HFFc6 (cell line): ENCODE results near the gene IL17RD. TPM values are rescaled to one million over a fixed set of nuclear protein-coding genes. Genes with fewer than 3 reads are reported as not detected.

ENCODE experiments used
- DNase-seq: peaks from one replicate; pipeline ENCODE4 v3.0.0-alpha.2; 2018
- H3K27ac Mint-ChIP-seq: 2 replicates; pipeline ENCODE4 v1.8.0; 2020; ENCODE audit warnings: mild to moderate bottlenecking, mixed read lengths
- H3K27me3 Mint-ChIP-seq: 2 replicates; pipeline ENCODE4 v1.8.0; 2021; ENCODE audit warnings: mild to moderate bottlenecking, moderate library complexity, mixed read lengths; ENCODE audit not compliant: insufficient read depth
- H3K36me3 Mint-ChIP-seq: 2 replicates; pipeline ENCODE4 v1.8.0; 2021; ENCODE audit warnings: low read depth, mixed read lengths
- H3K4me1 Mint-ChIP-seq: 2 replicates; pipeline ENCODE4 v1.8.0; 2020; ENCODE audit warnings: low read depth, mixed read lengths
- H3K4me3 Mint-ChIP-seq: 2 replicates; pipeline ENCODE4 v1.8.0; 2020; ENCODE audit warnings: mild to moderate bottlenecking, moderate library complexity, mixed read lengths
- H3K9me3 Mint-ChIP-seq: 2 replicates; pipeline ENCODE4 v1.8.0; 2020; ENCODE audit warnings: mild to moderate bottlenecking, mixed read lengths
- total RNA-seq, 6 experiments: library from RNA; stranded (reverse); fragmentation: NEBNext Ultra II Directional; extraction: Animal tissue kit (Norgen Biotek cat#: 25700); gene quantifications; 2 replicates in 1 of 6; 3 replicates in 5 of 6; pipeline ENCODE4 v1.2.3, GENCODE V29; 2021
- TF ChIP-seq, protein P1 (sequence below): fragments of 200-600 bp; sonication (generic); IDR thresholded peaks from 2 replicates; pipeline ENCODE4 v1.5.0; 2021; ENCODE audit warnings: antibody characterized with exemption, mild to moderate bottlenecking

The IL17RD gene
- total RNA-seq, 6 experiments from 2014 or later: 0.05 to 0.26 (median 0.13) TPM; not detected in 2

DNA sequence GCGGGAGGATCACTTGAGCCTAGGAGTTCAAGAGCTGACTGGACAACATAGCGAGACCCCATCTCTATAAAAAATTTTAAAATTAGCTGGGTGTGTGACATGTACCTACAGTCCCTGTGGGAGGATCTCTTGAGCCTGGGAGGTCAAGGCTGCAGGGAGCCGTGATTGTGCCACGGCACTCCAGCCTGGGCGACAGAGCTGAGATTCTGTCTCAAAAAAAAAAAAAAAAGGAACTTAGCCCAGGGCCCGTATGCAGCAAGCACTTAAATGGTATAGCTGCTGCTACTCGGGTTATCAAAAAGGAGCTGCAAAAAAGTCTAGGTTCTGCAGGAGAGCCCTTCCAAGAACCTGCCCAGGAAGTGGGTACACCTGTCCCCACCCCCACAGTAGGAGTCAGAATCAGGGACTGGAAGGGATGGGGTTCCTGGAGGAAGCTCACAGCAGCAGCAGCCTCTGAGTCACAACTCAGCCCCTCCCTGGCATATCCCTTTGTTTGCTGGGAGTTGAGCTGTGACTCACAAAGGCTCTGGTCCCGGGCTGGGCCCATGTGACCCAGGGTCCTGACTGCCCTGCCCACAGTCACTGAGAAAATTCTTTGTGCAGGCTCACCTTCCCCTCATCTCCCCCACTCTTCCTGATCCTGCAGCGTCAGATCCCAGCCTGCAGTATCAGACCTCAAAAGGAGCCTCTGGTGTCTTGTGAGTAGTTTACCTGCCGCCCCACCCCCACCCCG, 104.9 kb downstream of the IL17RD start, which contains the start of gene SPATA12:
Gene SPATA12, plus strand, starts transcription at position 576 of the 733 bp plus-strand sequence. CDS start 13,031 bp downstream, outside the sequence.
- H3K4me3 Mint-ChIP-seq: no peak within 1 kb of the TSS
- TF ChIP-seq, protein P1, sequence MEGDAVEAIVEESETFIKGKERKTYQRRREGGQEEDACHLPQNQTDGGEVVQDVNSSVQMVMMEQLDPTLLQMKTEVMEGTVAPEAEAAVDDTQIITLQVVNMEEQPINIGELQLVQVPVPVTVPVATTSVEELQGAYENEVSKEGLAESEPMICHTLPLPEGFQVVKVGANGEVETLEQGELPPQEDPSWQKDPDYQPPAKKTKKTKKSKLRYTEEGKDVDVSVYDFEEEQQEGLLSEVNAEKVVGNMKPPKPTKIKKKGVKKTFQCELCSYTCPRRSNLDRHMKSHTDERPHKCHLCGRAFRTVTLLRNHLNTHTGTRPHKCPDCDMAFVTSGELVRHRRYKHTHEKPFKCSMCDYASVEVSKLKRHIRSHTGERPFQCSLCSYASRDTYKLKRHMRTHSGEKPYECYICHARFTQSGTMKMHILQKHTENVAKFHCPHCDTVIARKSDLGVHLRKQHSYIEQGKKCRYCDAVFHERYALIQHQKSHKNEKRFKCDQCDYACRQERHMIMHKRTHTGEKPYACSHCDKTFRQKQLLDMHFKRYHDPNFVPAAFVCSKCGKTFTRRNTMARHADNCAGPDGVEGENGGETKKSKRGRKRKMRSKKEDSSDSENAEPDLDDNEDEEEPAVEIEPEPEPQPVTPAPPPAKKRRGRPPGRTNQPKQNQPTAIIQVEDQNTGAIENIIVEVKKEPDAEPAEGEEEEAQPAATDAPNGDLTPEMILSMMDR: no peak
- DNase-seq: peak; percentile 80
- H3K9me3 Mint-ChIP-seq: no peaks in the 10 kb centered on the region
- H3K36me3 Mint-ChIP-seq: no peaks in the 10 kb centered on the region
- H3K27ac Mint-ChIP-seq: peak within 1 kb of the TSS; percentile 46; the same call in 1 of the 2 replicates
- H3K27me3 Mint-ChIP-seq: peaks cover 8% of the 10 kb centered on the region
- peaks cover 9% of the 10 kb centered on the region for H3K4me1 Mint-ChIP-seq

DNA sequence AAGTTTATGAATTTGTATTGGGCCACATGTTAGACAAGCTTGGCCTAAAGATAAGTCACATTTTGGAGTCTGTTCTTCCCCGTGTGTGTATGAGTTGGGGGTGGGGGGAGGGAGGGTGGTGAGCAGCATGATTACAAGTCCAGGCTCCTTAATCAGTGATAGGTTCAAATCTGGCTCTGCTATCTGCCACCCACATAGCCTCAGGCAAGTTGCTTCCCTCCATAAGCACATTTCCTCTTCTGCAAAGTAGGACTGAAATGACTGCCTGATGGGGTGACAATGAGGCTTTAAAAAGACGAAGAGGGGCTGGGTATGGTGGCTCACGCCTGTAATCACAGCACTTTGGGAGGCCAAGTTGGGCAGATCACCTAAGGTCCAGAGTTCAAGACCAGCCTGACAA, 105.7 kb downstream of the IL17RD start:
- Mint-ChIP-seq H3K27ac (no peak overlapping the region), H3K4me1 (peaks cover 9% of the 10 kb centered on the region), H3K4me3 (no peak overlapping the region), H3K36me3 (no peaks in the 10 kb centered on the region), H3K27me3 (peaks cover 8% of the 10 kb centered on the region), H3K9me3 (no peaks in the 10 kb centered on the region)
- no peak for DNase-seq
- TF ChIP-seq, protein P1: no peak

DNA sequence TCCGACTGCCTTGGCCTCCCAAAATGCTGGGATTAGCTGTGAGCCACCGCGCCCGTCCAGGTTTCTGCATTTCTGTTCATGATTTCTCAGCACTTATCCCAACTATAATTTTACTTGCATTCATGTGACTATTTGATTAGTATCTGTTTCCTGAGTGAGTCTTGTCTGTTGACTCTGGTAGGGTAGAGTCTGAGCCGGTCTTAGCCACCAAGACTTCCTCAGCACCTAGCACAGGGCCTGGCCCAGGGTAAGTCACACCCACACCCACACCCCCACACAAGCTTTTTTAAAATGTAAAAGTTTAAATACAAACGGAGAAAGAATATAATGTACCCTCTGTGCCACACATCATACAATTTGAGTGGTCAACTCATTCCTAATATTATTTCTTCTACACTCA, 107.8 kb downstream of the IL17RD start:
- H3K9me3 Mint-ChIP-seq: no peaks in the 10 kb centered on the region

DNA sequence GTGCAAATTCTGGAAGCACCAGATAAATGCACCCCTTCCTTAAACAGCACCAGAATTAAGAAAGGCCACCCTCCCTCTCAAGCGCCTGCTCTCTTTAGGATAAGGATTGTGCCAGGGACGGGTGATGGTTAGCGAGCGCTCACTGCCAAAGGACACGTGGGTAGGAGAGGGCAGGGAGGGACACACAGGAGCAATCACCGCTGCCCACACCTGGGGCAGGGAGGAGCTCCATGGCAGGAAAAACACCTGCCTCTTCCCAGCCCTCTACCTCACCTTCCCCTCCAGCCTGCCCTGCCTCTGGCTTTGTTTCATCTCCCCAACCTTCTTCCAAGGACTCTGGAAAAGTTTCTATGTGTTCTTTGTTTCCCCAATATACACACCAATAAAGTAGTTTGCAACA, 112.0 kb downstream of the IL17RD start:
- Mint-ChIP-seq H3K27ac (no peak overlapping the region), H3K4me1 (no peaks in the 10 kb centered on the region), H3K27me3 (peaks cover 13% of the 10 kb centered on the region), H3K36me3 (no peaks in the 10 kb centered on the region), H3K9me3 (no peaks in the 10 kb centered on the region), H3K4me3 (no peak overlapping the region)
- TF ChIP-seq, protein P1: no peak
- no peak for DNase-seq

More for the DNA sequence above, 107.8 kb downstream of the IL17RD start:
- H3K4me3 Mint-ChIP-seq: no peak overlapping the region
- peaks cover 6% of the 10 kb centered on the region for H3K27me3 Mint-ChIP-seq
- TF ChIP-seq, protein P1: no peak
- peaks cover 9% of the 10 kb centered on the region for H3K4me1 Mint-ChIP-seq
- DNase-seq: no peak
- H3K36me3 Mint-ChIP-seq: no peaks in the 10 kb centered on the region
- no peak overlapping the region for H3K27ac Mint-ChIP-seq

DNA sequence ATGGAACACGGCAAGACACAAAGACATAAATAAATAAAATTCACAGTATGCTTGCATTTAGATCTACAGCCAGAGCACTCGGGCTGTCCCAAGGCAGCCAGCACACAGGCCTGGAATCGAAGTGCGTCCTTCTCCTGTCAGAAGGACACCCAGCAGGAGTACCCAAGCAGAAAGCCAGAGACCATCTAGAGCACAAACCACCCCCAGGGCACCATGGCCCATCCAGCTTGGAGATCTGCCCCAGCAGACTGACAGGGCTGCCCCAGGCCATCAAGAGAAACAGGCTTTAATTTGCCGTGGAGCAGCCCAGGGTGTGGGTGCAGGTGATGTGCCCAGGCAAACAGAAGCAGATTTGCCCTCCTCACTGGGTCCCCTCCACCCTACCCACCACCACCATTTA, 112.5 kb downstream of the IL17RD start:
- no peak overlapping the region for H3K4me3 Mint-ChIP-seq
- no peak for DNase-seq
- H3K36me3 Mint-ChIP-seq: no peaks in the 10 kb centered on the region
- TF ChIP-seq, protein P1: no peak
- H3K9me3 Mint-ChIP-seq: no peaks in the 10 kb centered on the region
- no peak overlapping the region for H3K27ac Mint-ChIP-seq
- peaks cover 16% of the 10 kb centered on the region for H3K27me3 Mint-ChIP-seq
- no peaks in the 10 kb centered on the region for H3K4me1 Mint-ChIP-seq
